DMS53 (cell line): ENCODE measurements around the gene DHX32.
A peak's percentile ranks its signal among the peaks of the same experiment; 100 is the strongest.
"Not testable (repeated sequence)": the region's sequence is repeated elsewhere in the genome, so short reads cannot be mapped to it uniquely, and the experiment has no call there.

Experiments used
- DNase-seq: peaks from one replicate; lab custom pipeline; 2025; lab: John Stamatoyannopoulos, UW

The DHX32 gene

GRCh38 chr10:125881192-125881591, at the start of gene DHX32:
Gene DHX32, minus strand, starts transcription at chr10:125881292. Its CDS starts 468 bp downstream, at chr10:125880824.
- DNase-seq: no peak

GRCh38 chr10:125929618-125930017, 48.5 kb upstream of the DHX32 start:
- DNase-seq: no peak

- DNase-seq: peak; percentile 48
These were observed 48.0 kb upstream of the DHX32 start for GRCh38 chr10:125928928-125929585.

- not testable (repeated sequence) for DNase-seq
These were observed 46.2 kb upstream of the DHX32 start for GRCh38 chr10:125927265-125927664.

GRCh38 chr10:125926247-125926646, 45.2 kb upstream of the DHX32 start:
- DNase-seq: no peak

- DNase-seq: no peak
These were observed 44.3 kb upstream of the DHX32 start for GRCh38 chr10:125925262-125925834.

GRCh38 chr10:125921643-125922306, 40.7 kb upstream of the DHX32 start:
- not testable (repeated sequence) for DNase-seq

GRCh38 chr10:125917704-125918361, 36.7 kb upstream of the DHX32 start:
- not testable (repeated sequence) for DNase-seq

GRCh38 chr10:125916977-125917376, 35.9 kb upstream of the DHX32 start:
- peak; percentile 25 for DNase-seq

- DNase-seq: peak; percentile 73
These were observed 32.2 kb upstream of the DHX32 start for GRCh38 chr10:125913277-125913676.

- DNase-seq: peak; percentile 98
These were observed 30.9 kb upstream of the DHX32 start for GRCh38 chr10:125911990-125912389.

GRCh38 chr10:125911145-125911544, 30.1 kb upstream of the DHX32 start:
- DNase-seq: no peak

GRCh38 chr10:125909491-125909890, 28.4 kb upstream of the DHX32 start:
- DNase-seq: not testable (repeated sequence)

- not testable (repeated sequence) for DNase-seq
These were observed 27.7 kb upstream of the DHX32 start for GRCh38 chr10:125908813-125909212.

GRCh38 chr10:125907598-125907997, 26.5 kb upstream of the DHX32 start:
- not testable (repeated sequence) for DNase-seq

- not testable (repeated sequence) for DNase-seq
These were observed 24.2 kb upstream of the DHX32 start for GRCh38 chr10:125905069-125905994.

- DNase-seq: not testable (repeated sequence)
These were observed 22.1 kb upstream of the DHX32 start for GRCh38 chr10:125903135-125903640.

- peak; percentile 50 for DNase-seq
These were observed 19.9 kb upstream of the DHX32 start for GRCh38 chr10:125900963-125901362.

GRCh38 chr10:125897317-125897716, 16.2 kb upstream of the DHX32 start:
- DNase-seq: not testable (repeated sequence)

GRCh38 chr10:125896088-125896934, 15.2 kb upstream of the DHX32 start, which contains the start of gene FANK1:
Gene FANK1, plus strand, starts transcription at chr10:125896564. Its CDS starts 79 bp downstream, at chr10:125896643.
- peak; percentile 96 for DNase-seq
